CD4-positive, alpha-beta T cell treated with Interleukin-21 for 1 hour (primary cell): ENCODE results near the gene POLDIP2.

Source experiments
- DNase-seq: peaks from one replicate; pipeline ENCODE4 v3.0.0-alpha.2; 2020

Gene POLDIP2

GRCh38 chr17:28388106-28388505 lies 30.8 kb upstream of the POLDIP2 start:
- no peak for DNase-seq

- no peak for DNase-seq
Observed at GRCh38 chr17:28386391-28386790, 29.1 kb upstream of the POLDIP2 start.

DNA sequence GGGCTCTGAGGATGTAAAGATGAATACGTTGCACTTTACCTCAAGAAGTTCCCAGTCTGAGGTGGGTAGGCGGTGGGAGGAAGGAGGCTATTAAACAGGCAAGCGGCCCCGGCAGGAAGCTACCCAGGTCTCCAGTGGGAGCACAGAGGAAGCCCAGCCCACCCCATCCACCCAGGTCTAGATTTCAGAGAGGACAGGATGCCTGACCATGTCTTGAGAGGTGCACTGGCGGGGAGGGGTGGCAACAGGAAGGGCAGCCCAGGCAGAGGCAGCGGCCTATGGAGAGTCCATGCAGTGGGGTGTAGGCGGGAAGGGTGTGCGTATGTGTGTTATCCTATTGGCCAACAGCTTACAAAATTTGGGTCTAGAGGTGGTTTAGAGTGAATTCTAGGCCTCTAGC lies 28.1 kb upstream of the POLDIP2 start:
- DNase-seq = no peak

DNA sequence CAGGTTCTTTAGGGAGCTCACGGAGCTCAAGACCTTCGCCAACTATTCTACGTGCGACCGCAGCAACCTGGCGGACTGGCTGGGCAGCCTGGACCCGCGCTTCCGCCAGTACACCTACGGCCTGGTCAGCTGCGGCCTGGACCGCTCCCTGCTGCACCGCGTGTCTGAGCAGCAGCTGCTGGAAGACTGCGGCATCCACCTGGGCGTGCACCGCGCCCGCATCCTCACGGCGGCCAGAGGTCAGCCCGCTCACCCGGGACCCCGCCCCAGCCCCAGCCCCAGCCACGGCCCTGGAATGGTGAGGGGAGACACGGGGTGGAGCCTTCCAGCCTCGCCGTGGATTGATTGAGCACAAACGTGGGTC lies 27.7 kb upstream of the POLDIP2 start:
- no peak for DNase-seq

DNA sequence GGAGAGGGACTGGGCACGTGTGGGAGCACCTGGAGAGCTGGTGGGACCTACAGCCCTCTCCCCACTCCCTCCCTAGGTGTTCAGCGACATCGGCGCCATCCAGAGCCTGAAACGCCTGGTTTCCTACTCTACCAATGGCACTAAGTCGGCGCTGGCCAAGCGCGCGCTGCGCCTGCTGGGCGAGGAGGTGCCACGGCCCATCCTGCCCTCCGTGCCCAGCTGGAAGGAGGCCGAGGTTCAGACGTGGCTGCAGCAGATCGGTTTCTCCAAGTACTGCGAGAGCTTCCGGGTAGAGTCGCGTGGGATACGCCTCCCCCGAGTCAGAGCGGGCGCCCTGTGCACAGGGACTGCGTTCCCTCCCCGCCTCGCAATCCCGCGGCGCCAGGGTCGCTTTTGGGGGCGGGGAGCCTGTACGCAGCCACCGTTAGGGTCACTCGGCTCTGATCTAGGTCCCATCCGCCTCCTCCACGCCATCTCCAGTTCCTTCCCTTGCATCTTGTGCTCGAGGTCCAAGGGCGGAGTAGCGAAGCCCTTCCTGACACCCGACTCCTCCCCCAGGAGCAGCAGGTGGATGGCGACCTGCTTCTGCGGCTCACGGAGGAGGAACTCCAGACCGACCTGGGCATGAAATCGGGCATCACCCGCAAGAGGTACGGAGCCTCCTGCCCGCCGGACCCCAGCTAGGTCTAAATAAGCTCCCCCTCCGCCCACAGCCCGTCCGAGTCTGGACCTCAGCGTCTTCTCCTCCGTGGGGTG lies 27.1 kb upstream of the POLDIP2 start:
- DNase-seq = peak; percentile 62

DNA sequence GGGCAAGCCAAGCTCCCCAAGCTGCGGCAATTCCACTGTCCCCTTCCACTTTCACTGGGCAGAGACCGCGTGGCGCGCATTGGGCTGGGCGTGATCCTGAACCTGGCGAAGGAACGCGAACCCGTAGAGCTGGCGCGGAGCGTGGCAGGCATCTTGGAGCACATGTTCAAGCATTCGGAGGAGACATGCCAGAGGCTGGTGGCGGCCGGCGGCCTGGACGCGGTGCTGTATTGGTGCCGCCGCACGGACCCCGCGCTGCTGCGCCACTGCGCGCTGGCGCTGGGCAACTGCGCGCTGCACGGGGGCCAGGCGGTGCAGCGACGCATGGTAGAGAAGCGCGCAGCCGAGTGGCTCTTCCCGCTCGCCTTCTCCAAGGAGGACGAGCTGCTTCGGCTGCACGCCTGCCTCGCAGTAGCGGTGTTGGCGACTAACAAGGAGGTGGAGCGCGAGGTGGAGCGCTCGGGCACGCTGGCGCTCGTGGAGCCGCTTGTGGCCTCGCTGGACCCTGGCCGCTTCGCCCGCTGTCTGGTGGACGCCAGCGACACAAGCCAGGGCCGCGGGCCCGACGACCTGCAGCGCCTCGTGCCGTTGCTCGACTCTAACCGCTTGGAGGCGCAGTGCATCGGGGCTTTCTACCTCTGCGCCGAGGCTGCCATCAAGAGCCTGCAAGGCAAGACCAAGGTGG lies 24.0 kb upstream of the POLDIP2 start:
- DNase-seq = no peak

- DNase-seq = no peak
Observed at GRCh38 chr17:28379814-28380801, 22.8 kb upstream of the POLDIP2 start.

- no peak for DNase-seq
Observed at GRCh38 chr17:28372945-28373274, 15.6 kb upstream of the POLDIP2 start.

DNA sequence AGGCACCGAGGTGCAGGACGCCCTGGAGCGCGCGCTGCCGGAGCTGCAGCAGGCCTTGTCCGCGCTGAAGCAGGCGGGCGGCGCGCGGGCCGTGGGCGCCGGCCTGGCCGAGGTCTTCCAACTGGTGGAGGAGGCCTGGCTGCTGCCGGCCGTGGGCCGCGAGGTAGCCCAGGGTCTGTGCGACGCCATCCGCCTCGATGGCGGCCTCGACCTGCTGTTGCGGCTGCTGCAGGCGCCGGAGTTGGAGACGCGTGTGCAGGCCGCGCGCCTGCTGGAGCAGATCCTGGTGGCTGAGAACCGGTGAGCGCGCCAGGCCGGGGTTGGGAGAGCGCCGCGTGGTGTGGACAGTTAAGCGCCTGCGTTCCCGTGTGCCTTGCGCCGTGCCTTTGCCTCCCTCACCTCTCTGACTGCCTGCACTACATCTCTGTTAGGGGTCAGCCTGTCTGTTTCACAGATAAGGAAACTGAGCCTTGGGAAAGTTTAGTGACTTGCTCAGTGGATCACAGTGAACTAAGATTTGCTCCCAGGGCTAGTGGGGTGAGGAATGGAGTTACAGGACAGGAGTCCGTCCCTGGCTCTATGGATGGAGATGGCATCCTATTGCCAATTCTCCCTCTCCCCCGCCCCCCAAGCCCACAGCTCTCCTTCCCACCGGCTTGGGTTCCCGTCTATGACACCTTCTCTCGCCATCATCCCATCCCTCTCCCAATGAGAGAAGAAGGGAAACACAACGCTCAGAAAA lies 15.0 kb upstream of the POLDIP2 start:
- DNase-seq = no peak

GRCh38 chr17:28371245-28372202 lies 14.2 kb upstream of the POLDIP2 start, which contains the start of gene SARM1:
Gene SARM1, plus strand, starts transcription at chr17:28371694. Its CDS starts 339 bp downstream, at chr17:28372033.
- peak; percentile 91 for DNase-seq

- no peak for DNase-seq
Observed at GRCh38 chr17:28370744-28371103, 13.4 kb upstream of the POLDIP2 start.

DNA sequence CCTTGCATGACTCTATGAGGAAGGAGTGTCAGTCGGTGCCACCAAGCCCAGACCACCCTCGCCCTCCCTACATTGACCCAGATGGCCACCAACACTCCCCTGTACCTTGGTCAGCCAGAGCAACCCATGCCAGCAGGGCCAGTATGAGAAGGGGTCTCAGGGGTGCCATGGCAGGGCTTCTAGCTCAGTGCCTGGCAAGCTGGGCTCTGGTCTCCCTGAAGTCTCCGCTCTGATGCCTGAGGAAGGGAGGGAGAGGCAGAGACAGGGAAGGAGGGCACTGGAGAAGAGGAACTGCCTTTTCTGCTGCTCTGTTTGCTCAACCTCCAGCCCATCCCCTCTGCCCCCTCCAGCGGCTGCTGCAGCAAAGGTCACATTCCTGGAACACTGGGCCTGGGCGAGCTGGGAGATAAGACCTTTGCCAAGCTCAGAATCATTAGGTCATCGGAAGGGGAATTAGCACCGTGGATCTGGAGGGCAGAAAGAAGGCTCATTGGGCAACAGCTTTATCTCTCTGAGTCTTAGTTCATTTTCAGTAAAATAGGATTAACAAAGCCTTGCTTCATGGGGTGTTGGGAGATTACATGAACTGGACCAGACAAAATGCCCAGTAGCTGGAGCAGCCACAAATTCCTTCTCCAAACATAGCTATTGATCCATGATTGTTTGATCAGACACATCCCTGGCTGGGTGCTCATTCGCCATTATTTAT lies 12.9 kb upstream of the POLDIP2 start, which contains the start of gene VTN:
Gene VTN (minus strand): TSS at position 273 of the 709 bp plus-strand sequence. CDS start 104 bp downstream, at position 169.
- DNase-seq = no peak

DNA sequence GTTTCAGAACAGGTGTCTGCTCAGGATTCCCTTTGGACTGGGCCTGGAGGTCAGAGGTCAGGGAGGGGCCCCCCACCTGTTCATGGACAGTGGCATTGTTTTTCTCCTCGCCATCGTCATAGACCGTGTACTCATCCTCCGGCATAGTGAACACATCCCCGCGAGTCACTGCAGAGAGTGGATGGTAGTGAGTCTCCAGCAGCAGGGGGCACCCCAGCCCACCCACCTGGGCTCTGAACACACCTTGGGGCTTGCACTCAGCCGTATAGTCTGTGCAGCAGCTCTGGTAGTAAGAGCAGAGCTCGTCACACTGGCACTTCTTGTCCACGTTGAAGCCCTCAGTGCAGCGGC lies 12.3 kb upstream of the POLDIP2 start:
- no peak for DNase-seq

DNA sequence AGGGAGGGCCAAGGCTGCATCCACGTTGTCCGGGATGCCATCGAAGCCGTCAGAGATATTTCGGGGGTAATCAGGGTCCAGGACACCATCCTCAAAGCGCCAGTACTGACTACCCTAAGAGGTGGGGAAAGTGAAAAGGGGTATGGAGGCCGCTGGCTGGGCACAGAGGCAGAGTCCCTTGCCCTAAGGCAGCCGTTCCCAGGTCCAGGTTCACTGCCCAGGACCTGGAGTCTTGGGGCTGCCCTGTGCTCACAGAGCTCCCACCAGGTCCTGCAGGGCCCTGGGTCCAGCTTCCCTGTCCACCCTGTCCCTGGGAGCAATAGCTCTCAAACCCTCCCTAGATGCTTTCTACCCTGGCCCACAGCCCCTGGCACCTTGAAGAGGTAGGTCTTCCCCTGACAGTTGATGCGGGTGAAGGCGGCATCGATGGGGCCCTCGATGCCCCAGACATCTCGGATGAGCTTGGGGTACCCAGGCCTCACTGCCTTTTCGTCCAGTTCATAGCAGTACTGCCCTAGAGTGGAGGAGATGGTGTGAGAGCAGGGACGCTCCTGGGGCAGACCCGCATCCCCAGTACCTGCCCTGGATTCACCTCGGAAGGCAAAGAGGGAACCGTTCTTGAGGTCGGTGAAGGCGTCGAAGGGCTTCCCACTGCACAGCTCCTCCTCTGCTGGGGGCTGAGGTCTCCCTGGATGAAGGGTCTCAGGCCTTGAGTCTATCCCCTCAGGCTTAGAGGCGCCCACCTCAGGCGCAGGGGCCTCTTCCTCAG lies 11.8 kb upstream of the POLDIP2 start:
- DNase-seq = no peak

DNA sequence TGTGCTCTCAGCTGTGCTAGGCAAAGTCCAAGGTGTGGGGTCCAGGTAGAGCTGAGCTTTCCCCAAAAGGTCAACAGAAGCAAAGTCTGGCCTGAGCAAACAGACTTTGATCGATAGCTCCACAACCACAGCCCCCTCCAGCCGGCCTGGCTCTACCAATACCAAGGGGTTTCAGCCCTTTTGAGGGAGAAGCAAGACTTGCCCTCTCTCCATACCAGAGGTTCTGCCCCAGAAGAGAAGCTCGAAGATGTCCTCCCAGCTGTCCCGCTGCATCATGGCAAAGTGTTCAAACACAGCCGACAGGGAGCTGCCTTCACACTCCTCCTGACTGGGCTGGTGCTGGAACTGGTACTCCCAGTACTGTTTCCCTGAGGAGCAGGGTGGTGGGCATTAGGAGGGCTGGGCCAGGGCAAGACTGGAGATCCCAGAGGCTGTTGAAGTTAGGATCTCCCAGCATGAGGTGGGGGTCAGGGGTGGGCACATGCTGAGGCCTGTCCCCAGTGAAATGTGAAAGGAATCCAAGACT lies 11.0 kb upstream of the POLDIP2 start:
- DNase-seq = no peak

GRCh38 chr17:28367641-28368305 lies 10.4 kb upstream of the POLDIP2 start:
- no peak for DNase-seq

- no peak for DNase-seq
Observed at GRCh38 chr17:28366605-28367004, 9.3 kb upstream of the POLDIP2 start.

DNA sequence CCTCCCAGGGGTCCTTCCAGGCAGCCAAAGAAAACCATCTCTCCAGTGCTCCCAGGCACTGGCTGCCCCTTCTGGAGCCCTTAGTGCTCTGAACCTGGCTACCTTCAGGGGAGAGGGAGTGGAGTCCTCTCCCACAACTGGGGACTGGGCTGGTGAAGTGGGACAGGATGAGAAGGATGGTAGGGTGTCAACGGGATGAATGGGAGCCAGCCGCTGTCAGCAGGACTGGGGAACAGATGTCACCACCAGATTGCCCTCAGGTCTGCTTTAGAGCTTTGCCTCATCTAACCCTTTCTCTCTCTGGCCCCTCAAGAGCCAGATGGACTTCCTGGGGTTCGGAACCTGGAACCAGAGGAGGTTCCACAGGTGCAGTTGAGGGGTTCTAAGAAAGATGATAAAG lies 8.2 kb upstream of the POLDIP2 start:
- no peak for DNase-seq

DNA sequence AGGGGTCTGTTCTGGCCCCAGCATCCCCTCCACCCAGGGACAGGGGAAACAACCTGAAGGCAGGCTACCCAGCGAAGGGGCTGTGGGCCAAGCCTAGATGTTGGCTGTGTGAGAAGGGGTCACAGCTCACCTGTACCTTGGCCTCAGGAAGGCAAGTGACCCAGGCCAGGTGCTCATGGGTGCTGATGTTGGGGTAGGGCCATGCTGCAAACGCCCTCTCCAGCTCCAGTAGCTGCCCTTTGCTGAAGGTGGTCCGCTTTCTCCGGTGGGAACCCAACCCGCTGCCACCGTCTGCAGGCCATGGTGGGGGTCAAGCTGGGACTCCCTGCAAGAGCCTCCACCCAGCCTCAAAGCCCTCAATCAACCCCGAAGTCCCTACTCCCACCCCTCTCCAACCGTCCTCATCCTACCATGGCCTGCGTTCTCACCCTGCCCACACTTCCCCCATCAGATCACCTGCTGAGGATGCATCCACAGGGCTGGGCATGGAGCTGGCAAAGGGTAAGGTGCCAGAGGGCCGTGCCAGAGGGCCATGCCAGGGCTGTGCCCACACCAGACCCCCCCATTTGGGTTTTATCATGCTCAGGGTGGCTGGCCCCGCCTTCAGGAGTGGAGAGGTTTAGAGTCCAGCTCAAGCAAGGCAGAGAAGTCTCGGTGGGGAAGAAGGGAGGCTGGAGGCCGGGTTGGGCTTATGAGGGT lies 7.5 kb upstream of the POLDIP2 start, which contains the start of gene SEBOX:
Gene SEBOX (minus strand): TSS at position 535 of the 699 bp plus-strand sequence. CDS start 48 bp downstream, at position 487.
- DNase-seq = no peak
